A673 (cell line): Measurements from ENCODE around the gene SLC6A9.

ENCODE experiments used
- CTCF ChIP-seq: fragments of 300-800, 200-600 bp; sonication (generic); conservative IDR thresholded peaks from 2 replicates; pipeline ENCODE4 v1.5.1; 2017; ENCODE audit warnings: low read depth, mild to moderate bottlenecking, antibody characterized with exemption, low read length, moderate library complexity, mixed read lengths
- EZH2 ChIP-seq: fragments of 200-600 bp; sonication (generic); IDR thresholded peaks from 2 replicates; pipeline ENCODE4 v1.6.1; 2017; ENCODE audit warnings: borderline replicate concordance, low read depth, mild to moderate bottlenecking, mixed read lengths, antibody characterized with exemption, low read length; ENCODE audit not compliant: poor library complexity, severe bottlenecking

GRCh38 chr1:43995984-43996732 is 35.1 kb downstream of the SLC6A9 start:
- TF ChIP-seq EZH2 (no peak), CTCF (no peak)
